ENCODE data around the gene LILRB2. TPM values are rescaled to one million over a fixed set of nuclear protein-coding genes. Genes with fewer than 3 reads are reported as not detected.
"Not testable (repeated sequence)": the region's sequence is repeated elsewhere in the genome, so short reads cannot be mapped to it uniquely, and the experiment has no call there.

LILRB2 gene
- total RNA-seq, 1 donor from 2014 or later, result not detected

GRCh38 chr19:54271587-54271986, 9.3 kb downstream of the LILRB2 start:
- DNase-seq, result not testable (repeated sequence)

- DNase-seq, result no peak
These were observed 9.8 kb downstream of the LILRB2 start for GRCh38 chr19:54271106-54271505.

GRCh38 chr19:54268936-54269335, 12.0 kb downstream of the LILRB2 start:
- no peak for DNase-seq

GRCh38 chr19:54266133-54266532, 14.8 kb downstream of the LILRB2 start:
- no peak for DNase-seq

- DNase-seq, result no peak
These were observed 18.4 kb downstream of the LILRB2 start for GRCh38 chr19:54262470-54262869.

GRCh38 chr19:54262066-54262465, 18.8 kb downstream of the LILRB2 start:
- DNase-seq, result no peak

- DNase-seq, result no peak
These were observed 23.8 kb downstream of the LILRB2 start, which contains the start of gene LILRB5 for GRCh38 chr19:54257116-54257480. LILRB5 (minus strand) TSS chr19:54257273; CDS start chr19:54257193, 80 bp downstream.

GRCh38 chr19:54256250-54257115, 24.4 kb downstream of the LILRB2 start:
- no peak for DNase-seq

GRCh38 chr19:54255105-54255775, 25.7 kb downstream of the LILRB2 start:
- no peak for DNase-seq

GRCh38 chr19:54254195-54254906, 26.6 kb downstream of the LILRB2 start:
- no peak for DNase-seq

GRCh38 chr19:54253331-54254194, 27.3 kb downstream of the LILRB2 start:
- no peak for DNase-seq

- no peak for DNase-seq
These were observed 28.1 kb downstream of the LILRB2 start for GRCh38 chr19:54252845-54253244.

- DNase-seq, result no peak
These were observed 28.7 kb downstream of the LILRB2 start for GRCh38 chr19:54252243-54252642.

- peak; percentile 9 for DNase-seq
These were observed 32.8 kb downstream of the LILRB2 start for GRCh38 chr19:54248016-54248601.

- no peak for DNase-seq
These were observed 33.6 kb downstream of the LILRB2 start for GRCh38 chr19:54247106-54247930.

- DNase-seq, result no peak
These were observed 35.0 kb downstream of the LILRB2 start for GRCh38 chr19:54245936-54246335.

- not testable (repeated sequence) for DNase-seq
These were observed 37.1 kb downstream of the LILRB2 start for GRCh38 chr19:54243809-54244208.

GRCh38 chr19:54242646-54243045, 38.3 kb downstream of the LILRB2 start, which contains the start of gene LILRA6:
LILRA6 (minus strand) TSS chr19:54242790.
- not testable (repeated sequence) for DNase-seq

- not testable (repeated sequence) for DNase-seq
These were observed 38.7 kb downstream of the LILRB2 start for GRCh38 chr19:54242234-54242633.

Measured in occipital lobe (tissue), 2 donors.